Caco-2 (cell line): Measurements from ENCODE around the gene VTI1A. TPM values are rescaled to one million over a fixed set of nuclear protein-coding genes. Genes with fewer than 3 reads are reported as not detected.

ENCODE experiments used
- BruUV-seq: library from RNA; stranded (reverse); fragments of 400-500 nt; replicated peaks from 2 replicates; lab custom pipeline; 2021; lab: Mats Ljungman, UMichigan
- CTCF ChIA-PET: fragments of 300-600 bp; sonication (Branson Sonifier 250); formaldehyde crosslinking; loops from one replicate; lab custom pipeline; 2022; ENCODE audit warnings: antibody characterized with exemption; lab: Charles Lee
- POLR2A ChIA-PET: fragments of 300-600 bp; sonication (Branson Sonifier 250); formaldehyde crosslinking; loops from one replicate; lab custom pipeline; 2022; ENCODE audit warnings: antibody characterized with exemption; lab: Charles Lee
- DNase-seq, 2 experiments: peaks; one replicate each; pipeline versions ENCODE4 v3.0.0 to v3.0.0-alpha.2; 2020 to 2022
- H3K27me3 ChIP-seq: replicated peaks from 2 replicates; pipeline ENCODE4 v1.6.0; 2011; ENCODE audit warnings: low read length; ENCODE audit not compliant: control insufficient read depth, insufficient read depth
- H3K36me3 ChIP-seq: 2 replicates; pipeline ENCODE4 v1.5.1; 2011; ENCODE audit warnings: low read length; ENCODE audit not compliant: control insufficient read depth, insufficient read depth
- H3K4me1 ChIP-seq: fragments of 250-450 bp; sonication (Bioruptor Pico); 2 replicates; pipeline ENCODE4 v1.5.1; 2020; ENCODE audit warnings: mild to moderate bottlenecking
- H3K4me3 ChIP-seq: 2 replicates; pipeline ENCODE4 v1.5.1; 2011; ENCODE audit warnings: low read depth, mild to moderate bottlenecking, control low read depth, low read length
- H3K9me3 ChIP-seq: fragments of 250-450 bp; sonication (Bioruptor Pico); 2 replicates; pipeline ENCODE4 v1.5.1; 2020; ENCODE audit warnings: mild to moderate bottlenecking, moderate library complexity
- H3K27ac Mint-ChIP-seq: one replicate; pipeline ENCODE4 v1.8.0; 2022; ENCODE audit warnings: mixed read lengths; ENCODE audit not compliant: unreplicated experiment
- H3K27me3 Mint-ChIP-seq: one replicate; pipeline ENCODE4 v1.8.0; 2022; ENCODE audit warnings: mixed read lengths; ENCODE audit not compliant: insufficient read depth, unreplicated experiment
- H3K36me3 Mint-ChIP-seq: one replicate; pipeline ENCODE4 v1.8.0; 2022; ENCODE audit warnings: mild to moderate bottlenecking, mixed read lengths; ENCODE audit not compliant: insufficient read depth, unreplicated experiment
- H3K4me1 Mint-ChIP-seq: one replicate; pipeline ENCODE4 v1.8.0; 2022; ENCODE audit warnings: low read depth, mixed read lengths; ENCODE audit not compliant: unreplicated experiment
- H3K4me3 Mint-ChIP-seq: one replicate; pipeline ENCODE4 v1.8.0; 2022; ENCODE audit warnings: mild to moderate bottlenecking, moderate library complexity, mixed read lengths; ENCODE audit not compliant: unreplicated experiment
- H3K9me3 Mint-ChIP-seq: one replicate; pipeline ENCODE4 v1.8.0; 2022; ENCODE audit warnings: mixed read lengths; ENCODE audit not compliant: unreplicated experiment
- CTCF ChIP-seq, 2 experiments: fragments of 200-600 bp in 1 of 2; IDR thresholded peaks; 1 replicate in 1 of 2; 2 replicates in 1 of 2; pipeline versions ENCODE4 v1.5.1 to v1.8.0; 2011 to 2022; ENCODE audit warnings: antibody characterized with exemption in 1 of 2, control low read depth in 1 of 2, inconsistent platforms in 1 of 2, low read depth in 1 of 2, low read length in 1 of 2, mild to moderate bottlenecking in 1 of 2, moderate library complexity in 1 of 2; ENCODE audit not compliant: insufficient read depth in 1 of 2, severe bottlenecking in 1 of 2, unreplicated experiment in 1 of 2
- intact Hi-C: fragments of 100-400 bp; cut with micrococcal nuclease; formaldehyde crosslinking; loops from one replicate; pipeline ENCODE4 v1.10.0; 2022; ENCODE audit not compliant: unreplicated experiment
- total RNA-seq: library from RNA; stranded (reverse); gene quantifications from 2 replicates; pipeline ENCODE4 v1.2.3, GENCODE V29; 2022

Gene VTI1A
- total RNA-seq, 1 experiment from 2014 or later = 45.6 TPM

- H3K4me3 Mint-ChIP-seq = no peak overlapping the region
- no peak overlapping the region for H3K4me3 ChIP-seq
- POLR2A ChIA-PET = no interaction called here
- H3K4me1 ChIP-seq = 0 out of 2 replicates have a peak, but pooled peaks cover 4% of the 10 kb centered on the region
- H3K36me3 ChIP-seq = no peaks in the 10 kb centered on the region
- H3K36me3 Mint-ChIP-seq = no peaks in the 10 kb centered on the region
- H3K9me3 Mint-ChIP-seq = no peaks in the 10 kb centered on the region
- CTCF ChIA-PET = no interaction called here
- no peaks in the 10 kb centered on the region for H3K9me3 ChIP-seq
- intact Hi-C loops = no loop called here
- H3K27me3 ChIP-seq = no peaks in the 10 kb centered on the region
- H3K27me3 Mint-ChIP-seq = no peaks in the 10 kb centered on the region
- no peak overlapping the region for H3K27ac Mint-ChIP-seq
- H3K4me1 Mint-ChIP-seq = peaks cover 9% of the 10 kb centered on the region
- BruUV-seq = no TSS peak
- no peak for TF ChIP-seq CTCF (IDR thresholded peaks at IDR 0.05; ENCODE audit: insufficient read depth in 1 of 2, low read depth in 1 of 2, low read length in 1 of 2, severe bottlenecking in 1 of 2, unreplicated experiment in 1 of 2)
- DNase-seq = no peak
Measured at GRCh38 chr10:112585960-112586359, 138.9 kb downstream of the VTI1A start.

DNA sequence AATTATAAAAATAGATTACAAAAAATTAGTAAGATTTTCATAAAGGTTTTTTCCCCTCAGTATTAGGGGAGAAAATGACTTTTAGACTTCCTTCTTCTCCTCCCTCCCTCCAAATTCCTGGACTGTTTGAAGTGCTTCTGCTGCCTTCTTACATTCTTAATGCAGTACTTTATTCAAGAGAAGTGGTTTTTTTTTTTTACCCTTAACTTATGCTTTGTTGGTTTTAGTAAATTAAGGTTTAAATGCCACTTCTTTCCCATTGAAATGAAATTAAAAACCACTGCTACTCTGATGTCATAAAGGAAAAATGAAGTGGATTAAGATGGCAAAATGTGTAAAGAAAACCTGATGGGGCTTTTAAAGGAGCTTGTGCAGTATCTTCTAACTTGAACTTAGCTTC lies 140.7 kb downstream of the VTI1A start:
- CTCF ChIA-PET = interaction anchor here (0.6 kb wide), 1 partner anchor 373 kb away, joined by 5 read pairs; no protein-coding TSS in a partner anchor
- POLR2A ChIA-PET = interaction anchor here (0.6 kb wide), 1 partner anchor 158 kb away, joined by 3 read pairs; no protein-coding TSS in a partner anchor
- H3K4me1 ChIP-seq = 0 out of 2 replicates have a peak, but pooled peaks cover 4% of the 10 kb centered on the region
- H3K27me3 ChIP-seq = no peaks in the 10 kb centered on the region
- intact Hi-C loops = no loop called here
- DNase-seq = no peak
- Mint-ChIP-seq H3K9me3 (no peaks in the 10 kb centered on the region), H3K4me3 (no peak overlapping the region), H3K36me3 (no peaks in the 10 kb centered on the region), H3K27ac (no peak overlapping the region), H3K4me1 (peaks cover 9% of the 10 kb centered on the region), H3K27me3 (no peaks in the 10 kb centered on the region)
- H3K9me3 ChIP-seq = no peaks in the 10 kb centered on the region
- BruUV-seq = no TSS peak
- no peaks in the 10 kb centered on the region for H3K36me3 ChIP-seq
- no peak overlapping the region for H3K4me3 ChIP-seq
- no peak for TF ChIP-seq CTCF (IDR thresholded peaks at IDR 0.05; ENCODE audit: insufficient read depth in 1 of 2, low read depth in 1 of 2, low read length in 1 of 2, severe bottlenecking in 1 of 2, unreplicated experiment in 1 of 2)

DNA sequence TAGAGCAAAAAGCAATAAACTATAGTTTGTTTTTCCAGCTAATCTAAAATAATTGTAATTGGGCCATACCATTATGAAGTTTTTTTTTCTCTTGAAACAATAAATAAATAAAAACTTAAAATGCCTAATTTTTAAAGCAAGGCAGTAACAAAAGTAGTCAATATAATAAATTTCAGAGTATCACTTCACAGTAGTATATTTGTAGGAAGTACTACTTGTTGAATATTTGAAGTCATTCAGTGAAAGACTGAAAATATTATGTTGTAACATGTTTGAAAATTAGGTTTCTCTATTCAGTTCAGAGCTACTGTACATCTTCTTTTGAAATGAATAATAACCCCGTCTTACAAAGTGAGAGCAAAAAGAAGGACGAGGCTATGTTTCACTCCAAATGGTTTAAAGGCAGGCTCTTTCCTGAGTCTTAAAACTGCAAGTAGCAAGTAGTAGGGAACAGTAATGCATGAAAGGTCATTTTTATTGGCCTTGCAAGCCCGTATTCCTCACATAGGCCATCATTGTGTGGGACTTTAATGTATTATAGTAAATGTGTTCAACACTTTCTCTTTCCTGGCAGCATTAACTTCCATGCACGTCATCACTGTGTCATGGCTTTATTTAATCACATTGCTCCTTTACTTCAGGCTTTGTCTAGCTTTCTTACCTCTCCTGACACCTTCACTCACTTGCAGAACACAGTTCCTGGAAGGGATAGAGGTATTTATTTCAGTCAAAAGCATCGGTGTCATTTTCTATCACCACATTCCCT lies 141.4 kb downstream of the VTI1A start:
- Histone ChIP-seq H3K9me3 (no peaks in the 10 kb centered on the region), H3K4me3 (no peak overlapping the region), H3K27me3 (no peaks in the 10 kb centered on the region), H3K36me3 (no peaks in the 10 kb centered on the region), H3K4me1 (0 out of 2 replicates have a peak, but pooled peaks cover 4% of the 10 kb centered on the region)
- no peak for TF ChIP-seq CTCF (IDR thresholded peaks at IDR 0.05; ENCODE audit: insufficient read depth in 1 of 2, low read depth in 1 of 2, low read length in 1 of 2, severe bottlenecking in 1 of 2, unreplicated experiment in 1 of 2)
- Mint-ChIP-seq H3K36me3 (no peaks in the 10 kb centered on the region), H3K27ac (no peak overlapping the region), H3K4me3 (no peak overlapping the region), H3K4me1 (peaks cover 9% of the 10 kb centered on the region), H3K9me3 (no peaks in the 10 kb centered on the region), H3K27me3 (no peaks in the 10 kb centered on the region)
- CTCF ChIA-PET = interaction anchor here (0.6 kb wide), 3 partner anchors 51 to 627 kb away, joined by 4 to 5 read pairs (median 5); no protein-coding TSS in a partner anchor
- POLR2A ChIA-PET = interaction anchor here (0.6 to 0.7 kb wide), 2 partner anchors 97 to 159 kb away, joined by 3 to 7 read pairs; no protein-coding TSS in a partner anchor
- intact Hi-C loops = no loop called here
- BruUV-seq = no TSS peak
- no peak for DNase-seq
